Measurements from ENCODE around the gene SAP30BP.

Gene SAP30BP

GRCh38 chr17:75722076-75722475, 54.9 kb downstream of the SAP30BP start:
- no peak for DNase-seq

DNA sequence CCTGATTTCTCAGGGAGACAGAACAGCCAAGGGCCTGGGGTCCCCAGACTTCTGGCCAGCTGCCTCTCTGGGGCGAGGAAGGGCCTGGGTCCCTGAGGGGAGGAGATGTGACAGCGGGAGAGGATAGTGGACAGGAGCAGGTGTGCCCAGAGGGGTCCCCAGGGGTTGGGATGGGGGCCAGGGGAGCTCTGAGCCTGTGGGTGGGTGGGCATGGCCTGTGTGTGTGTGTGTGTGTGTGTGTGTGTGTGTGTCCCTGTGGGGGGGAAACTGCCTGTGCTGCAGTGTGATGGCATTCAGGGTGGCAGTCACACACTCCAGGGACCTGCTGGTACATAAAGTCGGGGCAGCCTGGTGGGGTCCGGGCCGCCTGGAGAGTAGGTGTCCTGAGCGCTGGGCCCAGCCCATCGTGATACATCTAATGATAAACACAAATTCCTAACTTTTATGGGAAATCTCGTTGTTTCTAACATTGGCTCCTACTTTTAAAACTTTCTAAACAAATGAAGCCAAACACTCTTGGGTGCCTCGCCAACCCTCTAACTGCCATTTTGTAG, 55.5 kb downstream of the SAP30BP start:
- DNase-seq: no peak

- DNase-seq: no peak
Measured at GRCh38 chr17:75723171-75723930, 56.2 kb downstream of the SAP30BP start.

DNA sequence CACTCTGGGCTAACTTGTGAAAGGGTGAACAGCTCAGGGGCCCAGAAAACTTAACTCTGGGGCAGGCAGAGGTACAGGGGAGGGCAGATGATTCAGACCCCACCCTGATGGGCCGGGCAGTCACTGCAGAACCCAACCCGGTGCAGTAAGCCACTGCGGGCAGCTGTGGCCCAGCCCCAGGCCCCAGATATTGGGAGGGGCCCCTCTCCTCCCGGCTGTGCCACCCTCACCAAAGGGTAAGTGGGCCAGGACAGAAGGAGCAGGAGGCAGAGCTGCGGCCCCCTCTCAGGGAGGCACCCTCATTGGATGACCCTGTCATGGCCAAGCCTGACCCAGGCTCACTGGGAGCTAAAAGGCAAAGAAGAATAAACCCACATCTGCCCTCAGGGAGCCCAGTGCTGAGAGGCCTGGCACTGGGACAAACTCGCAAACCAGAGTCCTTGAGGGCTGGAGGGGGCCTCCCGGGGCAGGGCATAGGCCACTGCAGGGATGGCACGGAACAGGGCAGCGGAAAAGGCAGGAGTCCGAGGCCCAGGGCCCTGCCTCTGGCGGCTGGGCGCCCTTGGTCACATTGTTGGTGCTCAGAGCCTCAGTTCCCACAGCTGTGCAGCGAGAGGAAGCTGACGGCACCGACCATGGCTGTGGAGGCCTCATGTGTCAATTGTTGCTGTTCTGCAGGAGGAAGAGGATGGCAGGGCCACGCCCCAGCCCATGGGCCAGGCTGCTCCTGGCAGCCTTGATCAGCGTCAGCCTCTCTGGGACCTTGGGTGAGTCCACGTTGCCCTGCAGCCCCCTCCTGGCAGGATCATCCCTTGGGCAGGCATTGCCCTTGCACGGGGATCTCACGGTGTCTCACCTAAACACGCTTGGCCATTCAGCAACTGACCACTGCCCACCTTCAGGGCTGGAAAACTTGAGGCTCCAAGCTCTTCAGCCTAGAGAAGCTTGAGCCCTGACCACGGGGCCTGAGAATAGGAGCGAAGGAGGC, 57.2 kb downstream of the SAP30BP start:
- DNase-seq: no peak

- DNase-seq: no peak
Measured at GRCh38 chr17:75725504-75725903, 58.4 kb downstream of the SAP30BP start.

GRCh38 chr17:75727391-75727790, 60.3 kb downstream of the SAP30BP start:
- no peak for DNase-seq

GRCh38 chr17:75729351-75729750, 62.2 kb downstream of the SAP30BP start:
- no peak for DNase-seq

DNA sequence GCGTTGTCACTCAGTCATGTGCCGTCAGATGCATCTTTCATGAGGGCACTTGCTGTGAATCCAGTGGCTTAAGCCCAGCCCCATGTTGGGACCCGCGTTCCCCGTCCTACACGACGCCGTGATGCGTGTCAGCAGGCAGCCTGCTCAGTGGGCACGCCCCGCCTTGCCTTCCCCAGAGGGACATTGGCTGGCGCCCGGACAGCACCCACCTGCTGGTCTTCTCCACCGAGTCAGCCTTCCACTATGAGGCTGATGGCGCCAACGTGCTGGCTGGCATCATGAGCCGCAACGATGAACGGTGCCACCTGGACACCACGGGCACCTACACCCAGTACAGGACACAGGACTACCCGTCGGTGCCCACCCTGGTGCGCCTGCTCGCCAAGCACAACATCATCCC, 62.9 kb downstream of the SAP30BP start:
- DNase-seq: no peak

GRCh38 chr17:75731086-75731715, 64.1 kb downstream of the SAP30BP start:
- DNase-seq: no peak

- DNase-seq: no peak
Measured at GRCh38 chr17:75731716-75732498, 64.8 kb downstream of the SAP30BP start.

GRCh38 chr17:75733471-75733870, 66.3 kb downstream of the SAP30BP start:
- DNase-seq: no peak

DNA sequence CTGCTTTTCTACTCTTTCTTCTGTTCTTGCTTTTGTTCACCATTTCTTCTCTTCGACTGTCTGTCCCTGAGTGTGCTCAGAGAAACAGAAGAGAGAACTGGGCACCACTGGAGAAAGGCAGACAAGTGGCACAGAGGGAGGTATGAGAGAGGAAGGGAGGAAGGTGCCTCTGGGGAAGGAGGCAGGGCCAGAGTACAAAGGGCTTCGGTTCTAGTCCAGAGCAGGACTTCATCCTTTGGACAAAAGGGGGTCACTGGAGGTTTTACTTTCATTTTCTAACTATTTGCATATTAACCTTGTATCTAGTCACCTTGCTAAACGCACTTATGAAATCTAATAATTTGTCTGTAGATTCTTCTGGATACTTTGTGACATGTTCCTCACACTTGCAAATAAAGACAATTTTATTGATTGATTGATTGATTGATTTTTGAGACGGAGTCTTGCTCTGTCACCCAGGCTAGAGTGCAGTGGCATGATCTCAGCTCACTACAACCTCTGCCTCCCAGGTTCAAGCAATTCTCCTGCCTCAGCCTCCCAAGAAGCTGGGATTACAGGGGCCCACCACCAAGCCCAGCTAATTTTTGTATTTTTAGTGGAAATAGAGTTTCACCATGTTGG, 67.6 kb downstream of the SAP30BP start:
- DNase-seq: no peak

DNA sequence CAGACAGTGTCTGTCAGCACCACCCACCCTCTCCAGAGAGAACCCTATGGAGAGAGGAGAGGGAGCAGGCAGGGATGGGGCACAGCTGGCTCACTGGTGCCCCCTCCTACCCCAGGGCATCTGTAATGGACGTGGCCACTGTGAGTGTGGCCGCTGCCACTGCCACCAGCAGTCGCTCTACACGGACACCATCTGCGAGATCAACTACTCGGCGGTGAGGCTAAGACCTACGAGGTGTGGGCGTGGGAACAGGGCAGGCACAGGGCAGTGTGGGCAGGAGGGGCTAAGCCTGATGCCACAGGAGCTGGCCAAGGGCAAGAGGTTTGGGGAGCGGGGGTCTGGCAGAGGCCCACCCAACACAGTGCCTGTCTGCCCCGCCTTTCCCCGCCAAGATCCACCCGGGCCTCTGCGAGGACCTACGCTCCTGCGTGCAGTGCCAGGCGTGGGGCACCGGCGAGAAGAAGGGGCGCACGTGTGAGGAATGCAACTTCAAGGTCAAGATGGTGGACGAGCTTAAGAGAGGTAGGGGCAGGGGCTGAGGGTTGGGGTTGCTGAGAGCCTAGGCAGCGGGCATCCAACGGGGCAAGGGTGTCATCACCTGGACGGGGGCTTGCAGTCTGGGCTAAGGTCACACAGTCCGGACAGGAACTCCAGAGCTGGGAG, 69.2 kb downstream of the SAP30BP start:
- DNase-seq: no peak

GRCh38 chr17:75737133-75737962, 70.2 kb downstream of the SAP30BP start:
- no peak for DNase-seq

GRCh38 chr17:75738218-75738802, 71.2 kb downstream of the SAP30BP start:
- peak; percentile 29 for DNase-seq

DNA sequence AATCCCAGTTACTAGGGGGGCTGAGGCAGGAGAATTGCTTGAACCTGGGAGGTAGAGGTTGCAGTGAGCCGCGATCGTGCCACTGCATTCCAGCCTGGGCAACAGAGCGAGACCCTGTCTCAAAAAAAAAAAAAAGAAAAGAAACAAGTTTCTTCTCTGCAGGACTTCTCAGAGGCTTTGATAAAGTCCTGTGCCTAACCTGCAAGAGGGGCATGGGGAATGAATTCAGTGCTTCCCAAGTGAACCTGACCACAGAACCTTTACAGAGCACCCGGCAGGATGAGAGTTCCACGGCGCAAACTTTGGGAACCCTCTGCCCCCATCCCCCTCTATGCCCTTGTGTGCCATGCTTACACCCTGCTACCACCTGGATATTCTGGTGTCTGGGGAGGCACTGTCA, 72.0 kb downstream of the SAP30BP start:
- DNase-seq: no peak

- no peak for DNase-seq
Measured at GRCh38 chr17:75739801-75740200, 72.7 kb downstream of the SAP30BP start.

DNA sequence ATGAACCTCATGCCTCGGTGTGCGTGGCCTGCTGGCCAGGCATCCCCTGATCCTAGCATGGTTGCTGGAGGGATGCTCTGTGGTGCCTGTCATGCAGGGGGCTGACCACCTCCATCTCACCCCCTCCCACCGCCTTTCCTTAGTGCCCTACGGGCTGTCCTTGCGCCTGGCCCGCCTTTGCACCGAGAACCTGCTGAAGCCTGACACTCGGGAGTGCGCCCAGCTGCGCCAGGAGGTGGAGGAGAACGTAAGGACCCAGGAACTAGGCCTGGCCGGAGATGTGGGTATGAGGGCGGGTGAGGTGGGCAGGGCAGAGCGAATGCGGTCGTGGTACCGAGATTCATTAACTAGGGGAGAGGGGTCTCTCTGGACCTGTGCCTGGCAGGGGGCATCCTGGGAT, 73.1 kb downstream of the SAP30BP start:
- no peak for DNase-seq

- no peak for DNase-seq
Measured at GRCh38 chr17:75740631-75741077, 73.5 kb downstream of the SAP30BP start.

- no peak for DNase-seq
Measured at GRCh38 chr17:75742337-75742736, 75.2 kb downstream of the SAP30BP start.

All from fibroblast of skin of abdomen (primary cell).